GM23338 (cell line): ENCODE measurements around the gene BMP5. TPM values are rescaled to one million over a fixed set of nuclear protein-coding genes. Genes with fewer than 3 reads are reported as not detected.

Source experiments
- ATAC-seq: fragments of 200-7000 bp; cut with Tn5 transposase; 3 replicates; pipeline ENCODE4 v1.9.1; 2020
- DNase-seq: peaks from one replicate; pipeline ENCODE4 v3.0.0-alpha.2; 2015; ENCODE audit warnings: low spot score
- H2AFZ ChIP-seq: fragments of 200-600 bp; sonication (generic); 2 replicates; pipeline ENCODE4 v1.8.0; 2016; ENCODE audit warnings: antibody characterized with exemption, mild to moderate bottlenecking, moderate library complexity
- H3F3A ChIP-seq: fragments of 200-600 bp; sonication (generic); replicated peaks from 2 replicates; pipeline ENCODE4 v1.8.0; 2017; ENCODE audit warnings: antibody characterized with exemption, mixed run types, low read depth
- H3K27ac ChIP-seq: fragments of 200-600 bp; sonication (generic); 2 replicates; pipeline ENCODE4 v1.6.1; 2016; ENCODE audit warnings: low read depth
- H3K27me3 ChIP-seq: fragments of 200-600 bp; sonication (generic); 2 replicates; pipeline ENCODE4 v1.8.0; 2016; ENCODE audit warnings: mild to moderate bottlenecking, mixed run types, moderate library complexity; ENCODE audit not compliant: insufficient read depth
- H3K36me3 ChIP-seq: fragments of 200-600 bp; sonication (generic); 2 replicates; pipeline ENCODE4 v1.8.0; 2016; ENCODE audit warnings: mild to moderate bottlenecking; ENCODE audit not compliant: insufficient read depth
- H3K4me1 ChIP-seq: fragments of 200-600 bp; sonication (generic); 2 replicates; pipeline ENCODE4 v1.8.0; 2016; ENCODE audit warnings: mild to moderate bottlenecking, moderate library complexity; ENCODE audit not compliant: insufficient read depth
- H3K4me2 ChIP-seq: fragments of 200-600 bp; sonication (generic); 2 replicates; pipeline ENCODE4 v1.7.1; 2017; ENCODE audit warnings: mixed run types
- H3K4me3 ChIP-seq: fragments of 200-600 bp; sonication (generic); 2 replicates; pipeline ENCODE4 v1.6.1; 2016; ENCODE audit warnings: mixed run types
- H3K79me2 ChIP-seq: fragments of 200-600 bp; sonication (generic); replicated peaks from 2 replicates; pipeline ENCODE4 v1.8.0; 2017; ENCODE audit warnings: mild to moderate bottlenecking; ENCODE audit not compliant: insufficient read depth
- H3K9me2 ChIP-seq: fragments of 200-600 bp; sonication (generic); 2 replicates; pipeline ENCODE4 v1.8.0; 2017; ENCODE audit not compliant: insufficient read depth
- H4K20me1 ChIP-seq: fragments of 200-600 bp; sonication (generic); replicated peaks from 2 replicates; pipeline ENCODE4 v1.8.0; 2017; ENCODE audit warnings: mild to moderate bottlenecking; ENCODE audit not compliant: insufficient read depth
- H3K27ac Mint-ChIP-seq: 2 replicates; pipeline ENCODE4 v1.8.0; 2020; ENCODE audit warnings: inconsistent platforms, mild to moderate bottlenecking, moderate library complexity, mixed read lengths
- H3K27me3 Mint-ChIP-seq: 3 replicates; pipeline ENCODE4 v1.8.0; 2022; ENCODE audit warnings: low read depth, mild to moderate bottlenecking, moderate library complexity, mixed read lengths, inconsistent platforms; ENCODE audit not compliant: insufficient read depth, poor library complexity
- H3K36me3 Mint-ChIP-seq: 3 replicates; pipeline ENCODE4 v1.8.0; 2021; ENCODE audit warnings: low read depth, mild to moderate bottlenecking, inconsistent platforms, moderate library complexity, mixed read lengths
- H3K4me1 Mint-ChIP-seq: 3 replicates; pipeline ENCODE4 v1.8.0; 2020; ENCODE audit warnings: mild to moderate bottlenecking, inconsistent platforms, mixed read lengths
- H3K4me3 Mint-ChIP-seq: 3 replicates; pipeline ENCODE4 v1.8.0; 2021; ENCODE audit warnings: moderate library complexity, mild to moderate bottlenecking, inconsistent platforms, mixed read lengths
- H3K9me3 Mint-ChIP-seq: 3 replicates; pipeline ENCODE4 v1.8.0; 2020; ENCODE audit warnings: moderate library complexity, mild to moderate bottlenecking, inconsistent platforms, mixed read lengths
- CREB1 ChIP-seq: fragments of 250-450 bp; sonication (Bioruptor Pico); IDR thresholded peaks from 2 replicates; pipeline ENCODE4 v1.5.0; 2020; ENCODE audit warnings: low read depth, mild to moderate bottlenecking, moderate library complexity
- CTCF ChIP-seq, 2 experiments: fragments of 200-600 bp in 1 of 2; sonication (generic) in 1 of 2; conservative IDR thresholded peaks; 2 replicates each; pipeline versions ENCODE4 v1.5.1 to v1.6.1; 2016 to 2017; ENCODE audit warnings: antibody characterized with exemption in 2 of 2, low read depth in 2 of 2, mild to moderate bottlenecking in 2 of 2, moderate library complexity in 1 of 2
- ETS1 ChIP-seq: IDR thresholded peaks from 2 replicates; pipeline ENCODE4 v1.6.1; 2016; ENCODE audit warnings: antibody characterized with exemption
- EZH2 ChIP-seq: fragments of 200-600 bp; sonication (generic); IDR thresholded peaks from one replicate; pipeline ENCODE4 v1.8.0; 2017; ENCODE audit warnings: antibody characterized with exemption, mild to moderate bottlenecking, low read depth; ENCODE audit not compliant: unreplicated experiment
- JUNB ChIP-seq: IDR thresholded peaks from one replicate; pipeline ENCODE4 v1.6.1; 2016; ENCODE audit warnings: antibody characterized with exemption; ENCODE audit not compliant: unreplicated experiment
- NANOG ChIP-seq: IDR thresholded peaks from 2 replicates; pipeline ENCODE4 v1.6.1; 2016; ENCODE audit warnings: antibody characterized with exemption, borderline replicate concordance
- POLR2AphosphoS5 ChIP-seq: IDR thresholded peaks from 2 replicates; pipeline ENCODE4 v1.6.1; 2016; ENCODE audit warnings: antibody characterized with exemption, low read depth
- STAT1 ChIP-seq: IDR thresholded peaks from one replicate; pipeline ENCODE4 v1.6.1; 2016; ENCODE audit warnings: antibody characterized with exemption; ENCODE audit not compliant: unreplicated experiment
- ZNF114 ChIP-seq: fragments of 250-450 bp; sonication (Bioruptor Pico); IDR thresholded peaks from 2 replicates; pipeline ENCODE4 v1.5.0; 2020; ENCODE audit warnings: mild to moderate bottlenecking, moderate library complexity
- ZNF462 ChIP-seq: fragments of 250-450 bp; sonication (Bioruptor Pico); IDR thresholded peaks from 2 replicates; pipeline ENCODE4 v1.5.0; 2020; ENCODE audit warnings: mild to moderate bottlenecking, moderate library complexity
- polyA plus RNA-seq: library from polyadenylated mRNA; unstranded; fragments of >200 nt; fragmentation: Nextera tagmentation; extraction: Ambion mirVana; gene quantifications from 2 replicates; pipeline ENCODE4 v1.2.1, GENCODE V29; 2016
- total RNA-seq: library from RNA; depleted of rRNA; stranded (reverse); fragments of >200 nt; shearing (Covaris generic); gene quantifications from 2 replicates; pipeline ENCODE4 v1.2.3, GENCODE V29; 2014
- TF ChIP-seq, protein P1 (sequence below): IDR thresholded peaks from one replicate; pipeline ENCODE4 v1.6.1; 2018; ENCODE audit warnings: antibody characterized with exemption; ENCODE audit not compliant: unreplicated experiment

Gene BMP5
- total and polyA plus RNA-seq, 2 experiments from 2014 or later = 0.06 to 0.07 TPM

DNA sequence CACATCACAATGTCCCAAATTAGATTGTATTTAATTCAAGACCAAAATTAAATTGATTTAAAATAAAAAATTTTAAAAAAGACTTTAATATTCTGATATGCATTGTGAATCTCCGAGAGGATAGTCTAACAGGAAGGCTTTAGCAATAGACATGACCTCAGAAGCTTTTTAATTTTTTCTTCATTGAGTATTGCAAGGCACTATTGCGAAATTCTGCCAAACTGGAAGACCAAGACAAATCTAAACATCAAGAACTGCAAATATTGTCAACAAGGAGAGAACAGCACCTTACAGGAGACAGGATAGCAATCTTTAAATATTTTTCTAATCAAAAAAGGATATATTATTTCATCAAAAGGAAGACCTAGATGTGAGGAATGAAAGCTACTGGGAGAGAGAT, 56.9 kb downstream of the BMP5 start (continued):
- TF ChIP-seq ZNF462 (CRISPR knock-in tag) = no peak
- TF ChIP-seq EZH2 = no peak
- TF ChIP-seq STAT1 = no peak
- no peak for TF ChIP-seq POLR2AphosphoS5
- TF ChIP-seq CTCF (conservative IDR thresholded peaks at IDR 0.05; ENCODE audit: low read depth in 2 of 2) = no peak
- TF ChIP-seq NANOG = no peak

DNA sequence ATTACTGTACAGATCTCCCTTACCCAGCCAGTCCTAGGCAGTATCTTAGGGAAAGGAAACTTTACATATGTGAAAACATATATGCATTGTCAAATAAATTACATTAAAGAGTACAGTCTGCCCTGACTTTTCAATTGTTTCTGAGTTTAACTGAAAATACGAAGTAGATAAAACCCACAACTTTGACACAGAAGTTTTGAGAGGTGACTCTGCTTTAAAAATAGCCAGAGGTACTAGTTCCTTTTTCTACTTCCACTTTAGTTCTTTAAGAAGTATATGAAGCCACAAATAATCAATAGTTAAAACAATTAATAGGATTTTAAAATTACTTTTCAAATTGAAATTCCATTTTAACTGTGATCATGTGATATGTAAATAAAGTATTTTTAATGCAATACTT, 62.9 kb downstream of the BMP5 start:
- Histone ChIP-seq H3K4me3 (no peak overlapping the region), H3K79me2 (no peaks in the 10 kb centered on the region), H3K27ac (no peak overlapping the region), H3F3A (no peaks in the 10 kb centered on the region), H4K20me1 (no peaks in the 10 kb centered on the region), H3K4me1 (no peaks in the 10 kb centered on the region), H3K4me2 (no peak overlapping the region), H3K27me3 (no peaks in the 10 kb centered on the region), H3K9me2 (no peaks in the 10 kb centered on the region), H2AFZ (no peak overlapping the region), H3K36me3 (no peaks in the 10 kb centered on the region)
- Mint-ChIP-seq H3K27ac (no peak overlapping the region), H3K36me3 (no peaks in the 10 kb centered on the region; the same call in 2 of the 3 replicates), H3K9me3 (no peaks in the 10 kb centered on the region), H3K4me1 (no peaks in the 10 kb centered on the region), H3K27me3 (no peaks in the 10 kb centered on the region), H3K4me3 (no peak overlapping the region)
- DNase-seq (no peak), ATAC-seq (no peak)
- TF ChIP-seq, protein P1, sequence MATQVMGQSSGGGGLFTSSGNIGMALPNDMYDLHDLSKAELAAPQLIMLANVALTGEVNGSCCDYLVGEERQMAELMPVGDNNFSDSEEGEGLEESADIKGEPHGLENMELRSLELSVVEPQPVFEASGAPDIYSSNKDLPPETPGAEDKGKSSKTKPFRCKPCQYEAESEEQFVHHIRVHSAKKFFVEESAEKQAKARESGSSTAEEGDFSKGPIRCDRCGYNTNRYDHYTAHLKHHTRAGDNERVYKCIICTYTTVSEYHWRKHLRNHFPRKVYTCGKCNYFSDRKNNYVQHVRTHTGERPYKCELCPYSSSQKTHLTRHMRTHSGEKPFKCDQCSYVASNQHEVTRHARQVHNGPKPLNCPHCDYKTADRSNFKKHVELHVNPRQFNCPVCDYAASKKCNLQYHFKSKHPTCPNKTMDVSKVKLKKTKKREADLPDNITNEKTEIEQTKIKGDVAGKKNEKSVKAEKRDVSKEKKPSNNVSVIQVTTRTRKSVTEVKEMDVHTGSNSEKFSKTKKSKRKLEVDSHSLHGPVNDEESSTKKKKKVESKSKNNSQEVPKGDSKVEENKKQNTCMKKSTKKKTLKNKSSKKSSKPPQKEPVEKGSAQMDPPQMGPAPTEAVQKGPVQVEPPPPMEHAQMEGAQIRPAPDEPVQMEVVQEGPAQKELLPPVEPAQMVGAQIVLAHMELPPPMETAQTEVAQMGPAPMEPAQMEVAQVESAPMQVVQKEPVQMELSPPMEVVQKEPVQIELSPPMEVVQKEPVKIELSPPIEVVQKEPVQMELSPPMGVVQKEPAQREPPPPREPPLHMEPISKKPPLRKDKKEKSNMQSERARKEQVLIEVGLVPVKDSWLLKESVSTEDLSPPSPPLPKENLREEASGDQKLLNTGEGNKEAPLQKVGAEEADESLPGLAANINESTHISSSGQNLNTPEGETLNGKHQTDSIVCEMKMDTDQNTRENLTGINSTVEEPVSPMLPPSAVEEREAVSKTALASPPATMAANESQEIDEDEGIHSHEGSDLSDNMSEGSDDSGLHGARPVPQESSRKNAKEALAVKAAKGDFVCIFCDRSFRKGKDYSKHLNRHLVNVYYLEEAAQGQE = no peak
- TF ChIP-seq ZNF114 (CRISPR knock-in tag) = no peak
- no peak for TF ChIP-seq POLR2AphosphoS5
- TF ChIP-seq CREB1 (CRISPR knock-in tag) = no peak
- no peak for TF ChIP-seq EZH2
- TF ChIP-seq JUNB = no peak
- no peak for TF ChIP-seq ETS1
